B cell (primary cell): ENCODE measurements around the gene TRAF3. TPM values are rescaled to one million over a fixed set of nuclear protein-coding genes. Genes with fewer than 3 reads are reported as not detected.

Experiments used
- ATAC-seq: fragments of 200-7000 bp; cut with Tn5 transposase; one replicate; pipeline ENCODE4 v1.10.0; 2021; ENCODE audit warnings: low read depth, mild to moderate bottlenecking, moderate number of reproducible peaks, moderate library complexity
- CTCF ChIA-PET: fragments of 350-600 bp; sonication (Branson Sonifier 250); formaldehyde crosslinking; loops from one replicate; lab custom pipeline; 2021; ENCODE audit warnings: antibody characterized with exemption, inconsistent platforms; lab: Charles Lee
- POLR2A ChIA-PET: fragments of 350-600 bp; sonication (Branson Sonifier 250); formaldehyde crosslinking; loops from one replicate; lab custom pipeline; 2021; ENCODE audit warnings: antibody characterized with exemption; lab: Charles Lee
- DNase-seq: peaks from one replicate; pipeline ENCODE4 v3.0.0; 2013
- H2AFZ ChIP-seq: 2 replicates; pipeline ENCODE4 v1.6.1; 2012; ENCODE audit warnings: mild to moderate bottlenecking, low read depth, low read length; ENCODE audit not compliant: insufficient read depth, poor library complexity, severe bottlenecking
- H3K27ac ChIP-seq, 2 donors: 1 replicate in 1 of 2; 2 replicates in 1 of 2; pipeline ENCODE4 v1.5.1; 2012 to 2013; ENCODE audit warnings: low read length in 2 of 2, mild to moderate bottlenecking in 2 of 2, moderate library complexity in 1 of 2
- H3K27me3 ChIP-seq, 4 experiments: fragments of 200-600 bp in 1 of 4; sonication (generic) in 1 of 4; replicated peaks in 1 of 4; 1 replicate in 2 of 4; 2 replicates in 2 of 4; pipeline versions ENCODE4 v1.6.1 to v1.7.0; 2013 to 2016; ENCODE audit warnings: low read length in 3 of 4, mild to moderate bottlenecking in 2 of 4, mixed read lengths in 1 of 4, moderate library complexity in 1 of 4; ENCODE audit not compliant: insufficient read depth in 4 of 4, control insufficient read depth in 3 of 4; ENCODE audit errors: control extremely low read depth in 1 of 4
- H3K36me3 ChIP-seq, 2 experiments: replicated peaks in 1 of 2; 1 replicate in 1 of 2; 2 replicates in 1 of 2; pipeline versions ENCODE4 v1.6.1 to v1.7.1; 2013; ENCODE audit warnings: low read length in 1 of 2; ENCODE audit not compliant: insufficient read depth in 2 of 2, control insufficient read depth in 1 of 2; ENCODE audit errors: control extremely low read depth in 1 of 2, extremely low read depth in 1 of 2
- H3K4me1 ChIP-seq, 2 donors: fragments of 200-600 bp in 1 of 2; sonication (generic) in 1 of 2; 1 replicate in 1 of 2; 2 replicates in 1 of 2; pipeline versions ENCODE4 v1.5.1 to v1.6.1; 2013 to 2017; ENCODE audit warnings: low read length in 2 of 2; ENCODE audit not compliant: control insufficient read depth in 2 of 2, insufficient read depth in 2 of 2
- H3K4me2 ChIP-seq: replicated peaks from 2 replicates; pipeline ENCODE3; 2012; ENCODE audit warnings: mild to moderate bottlenecking, low read depth, low read length; ENCODE audit not compliant: poor library complexity, severe bottlenecking
- H3K4me3 ChIP-seq, 5 experiments: fragments of 200-600 bp in 1 of 5; sonication (generic) in 1 of 5; 1 replicate in 3 of 5; 2 replicates in 2 of 5; pipeline versions ENCODE4 v1.5.1 to v1.7.0; 2011 to 2016; ENCODE audit warnings: low read length in 4 of 5, mild to moderate bottlenecking in 4 of 5, low read depth in 2 of 5, control low read depth in 1 of 5, moderate library complexity in 1 of 5; ENCODE audit not compliant: insufficient read depth in 1 of 5; ENCODE audit errors: control extremely low read depth in 1 of 5, extremely low read depth in 1 of 5
- H3K79me2 ChIP-seq: fragments of 200-600 bp; sonication (generic); one replicate; pipeline ENCODE4 v1.6.0; 2016; ENCODE audit warnings: low read length; ENCODE audit not compliant: control insufficient read depth, insufficient read depth
- H3K9ac ChIP-seq: fragments of 200-600 bp; sonication (generic); 2 replicates; pipeline ENCODE4 v1.6.1; 2017; ENCODE audit warnings: mild to moderate bottlenecking, low read length, moderate library complexity
- H3K9me3 ChIP-seq, 3 donors: one replicate each; pipeline versions ENCODE4 v1.6.1 to v1.7.1; 2013; ENCODE audit warnings: low read length in 2 of 3; ENCODE audit not compliant: control insufficient read depth in 2 of 3, insufficient read depth in 1 of 3; ENCODE audit errors: control extremely low read depth in 1 of 3
- H4K20me1 ChIP-seq: 2 replicates; pipeline ENCODE4 v1.6.0; 2012; ENCODE audit warnings: mild to moderate bottlenecking, low read length; ENCODE audit not compliant: insufficient read depth, control insufficient read depth, poor library complexity, severe bottlenecking
- H3K27ac Mint-ChIP-seq: one replicate; pipeline ENCODE4 v1.8.0; 2021; ENCODE audit warnings: mixed read lengths
- H3K27me3 Mint-ChIP-seq: one replicate; pipeline ENCODE4 v1.8.0; 2021; ENCODE audit warnings: mixed read lengths
- H3K4me1 Mint-ChIP-seq: one replicate; pipeline ENCODE4 v1.8.0; 2021; ENCODE audit warnings: mixed read lengths
- H3K4me3 Mint-ChIP-seq: one replicate; pipeline ENCODE4 v1.8.0; 2021; ENCODE audit warnings: mixed read lengths
- H3K9me3 Mint-ChIP-seq: one replicate; pipeline ENCODE4 v1.8.0; 2022; ENCODE audit warnings: mixed read lengths; ENCODE audit not compliant: insufficient read depth
- EZH2 ChIP-seq: IDR thresholded peaks from 2 replicates; pipeline ENCODE4 v1.6.1; 2012; ENCODE audit warnings: borderline replicate concordance, low read depth, mild to moderate bottlenecking, moderate library complexity, low read length; ENCODE audit not compliant: insufficient read depth, poor library complexity, severe bottlenecking
- WGBS: methylation state at CpG from one replicate; pipeline ENCODE4 v1.1.5; 2013; ENCODE audit warnings: missing lambda C conversion rate; ENCODE audit not compliant: insufficient coverage; 5-methylcytosine and 5-hydroxymethylcytosine counted together
- intact Hi-C: fragments of 100-400 bp; cut with micrococcal nuclease; formaldehyde crosslinking; loops from one replicate; pipeline ENCODE4 v1.10.0; 2022
- polyA plus RNA-seq: library from polyadenylated mRNA; depleted of rRNA; stranded (reverse); fragments of >200 nt; gene quantifications from 2 replicates; pipeline ENCODE4 v1.2.3, GENCODE V29; 2012
- total RNA-seq, 2 donors: library from RNA; stranded (reverse); fragments of 120-200 nt in 1 of 2; gene quantifications; 1 replicate in 1 of 2; 2 replicates in 1 of 2; pipeline versions ENCODE4 v1.2.3 to v1.2.4, GENCODE V29; 2013 to 2022
- TF ChIP-seq, protein P1 (sequence below): fragments of 200-600 bp; IDR thresholded peaks from one replicate; pipeline ENCODE4 v1.8.0; 2022; ENCODE audit warnings: antibody characterized with exemption, mild to moderate bottlenecking

Gene TRAF3
- total and polyA plus RNA-seq, 2 donors (not counting 1 experiment from before 2014, with no cell fraction given): 42.8 to 89.8 TPM

DNA sequence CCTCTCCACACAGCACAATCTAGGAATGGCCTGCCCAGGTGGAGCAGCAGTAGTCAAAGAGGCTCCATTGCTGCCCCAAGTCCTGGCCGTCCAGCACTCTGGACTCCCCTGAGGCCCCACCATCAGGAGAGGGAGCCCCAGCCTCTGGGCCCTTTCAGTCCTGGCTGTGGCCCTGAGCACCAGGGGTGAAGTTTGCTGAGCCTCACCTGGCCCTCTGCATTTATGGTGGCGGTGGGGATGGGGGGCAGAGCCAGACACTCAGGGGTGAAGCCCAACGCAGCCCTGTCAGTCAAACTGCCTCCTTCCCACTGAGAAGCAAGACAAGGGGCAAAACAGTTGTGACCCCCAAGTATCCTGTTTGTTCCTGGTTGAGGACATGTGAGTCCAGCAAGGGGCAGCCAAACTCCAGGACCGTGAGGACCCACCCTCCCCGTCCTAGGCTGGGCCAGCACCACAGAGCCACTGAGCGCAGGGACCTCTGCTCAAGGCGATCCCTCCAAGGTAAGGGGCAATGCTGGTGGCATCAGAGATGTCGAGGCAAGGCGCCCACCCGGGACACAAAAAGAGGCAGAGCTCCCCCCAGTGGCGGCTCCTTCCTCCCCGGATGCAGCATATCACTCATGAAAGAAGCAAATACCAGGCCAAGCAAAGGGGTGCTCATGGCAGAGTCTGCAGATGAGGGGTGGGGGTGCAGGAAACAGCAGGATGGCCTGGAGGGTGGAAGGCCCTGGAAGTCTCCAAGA is 140.4 kb downstream of the TRAF3 start:
- WGBS: 48% methylated on average over 12 of the region's 12 CpGs
- peak overlapping the region in 1 of 5 experiments; percentile 16 for H3K4me3 ChIP-seq
- ChIA-PET CTCF (interaction anchor here (0.6 to 5.3 kb wide), 9 partner anchors 16 to 224 kb away, joined by 3 to 59 read pairs (median 5); no protein-coding TSS in a partner anchor), POLR2A (interaction anchor here (3.5 kb wide), 1 partner anchor 16 kb away, joined by 13 read pairs; no protein-coding TSS in a partner anchor)
- peaks cover 0 to 4% (median under 1%) of the 10 kb centered on the region in 4 experiments for H3K27me3 ChIP-seq
- peak overlapping the region; percentile 55 to 68 for H3K27ac ChIP-seq
- H3K4me1 ChIP-seq: peaks cover 54 to 58% of the 10 kb centered on the region in 2 donors
- H3K4me2 ChIP-seq: peak overlapping the region; percentile 59
- intact Hi-C loops: loop anchor here (1.0 to 5.0 kb wide), 5 partner anchors 16 to 393 kb away; no protein-coding TSS in a partner anchor
- no peak overlapping the region for H2AFZ ChIP-seq
- Mint-ChIP-seq H3K9me3 (no peaks in the 10 kb centered on the region), H3K27me3 (no peaks in the 10 kb centered on the region), H3K4me1 (peaks cover 48% of the 10 kb centered on the region), H3K27ac (peak overlapping the region; percentile 80), H3K4me3 (peak overlapping the region; percentile 33)
- H4K20me1 ChIP-seq: no peaks in the 10 kb centered on the region
- ATAC-seq (peak; percentile 28), DNase-seq (peak; percentile 79)
- H3K79me2 ChIP-seq: peaks cover 8% of the 10 kb centered on the region
- H3K9me3 ChIP-seq: peaks cover 0 to 11% (median 0%) of the 10 kb centered on the region in 3 donors
- H3K9ac ChIP-seq: peak overlapping the region; percentile 18
- TF ChIP-seq EZH2: no peak
- TF ChIP-seq, protein P1, sequence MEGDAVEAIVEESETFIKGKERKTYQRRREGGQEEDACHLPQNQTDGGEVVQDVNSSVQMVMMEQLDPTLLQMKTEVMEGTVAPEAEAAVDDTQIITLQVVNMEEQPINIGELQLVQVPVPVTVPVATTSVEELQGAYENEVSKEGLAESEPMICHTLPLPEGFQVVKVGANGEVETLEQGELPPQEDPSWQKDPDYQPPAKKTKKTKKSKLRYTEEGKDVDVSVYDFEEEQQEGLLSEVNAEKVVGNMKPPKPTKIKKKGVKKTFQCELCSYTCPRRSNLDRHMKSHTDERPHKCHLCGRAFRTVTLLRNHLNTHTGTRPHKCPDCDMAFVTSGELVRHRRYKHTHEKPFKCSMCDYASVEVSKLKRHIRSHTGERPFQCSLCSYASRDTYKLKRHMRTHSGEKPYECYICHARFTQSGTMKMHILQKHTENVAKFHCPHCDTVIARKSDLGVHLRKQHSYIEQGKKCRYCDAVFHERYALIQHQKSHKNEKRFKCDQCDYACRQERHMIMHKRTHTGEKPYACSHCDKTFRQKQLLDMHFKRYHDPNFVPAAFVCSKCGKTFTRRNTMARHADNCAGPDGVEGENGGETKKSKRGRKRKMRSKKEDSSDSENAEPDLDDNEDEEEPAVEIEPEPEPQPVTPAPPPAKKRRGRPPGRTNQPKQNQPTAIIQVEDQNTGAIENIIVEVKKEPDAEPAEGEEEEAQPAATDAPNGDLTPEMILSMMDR: peak; percentile 73
- H3K36me3 ChIP-seq: peaks cover 0 to under 1% of the 10 kb centered on the region in 2 experiments
